ENCODE data around the gene MED16. TPM values are rescaled to one million over a fixed set of nuclear protein-coding genes. Genes with fewer than 3 reads are reported as not detected.

The MED16 gene
- total and polyA plus RNA-seq, 2 of the 13 experiments (the other 11 are each of a cell fraction or from before 2014, with no cell fraction given), result 13.3 to 14.8 TPM

- H3K4me3 ChIP-seq (replicated peaks in 1 of 3; ENCODE audit: insufficient read depth in 1 of 3, low read depth in 2 of 3, low read length in 3 of 3), result no peak overlapping the region
- H2AFZ ChIP-seq (ENCODE audit: low read length), result no peak overlapping the region
- no peaks in the 10 kb centered on the region for H3K27me3 ChIP-seq (ENCODE audit: control insufficient read depth in 1 of 2, insufficient read depth in 2 of 2, low read length in 2 of 2)
- H3K79me2 ChIP-seq (ENCODE audit: insufficient read depth, low read length), result peaks cover 13% of the 10 kb centered on the region
- CTCF ChIA-PET (ENCODE audit: low intra/inter-chr PET ratio, low total read pairs), result no interaction called here
- H3K9ac ChIP-seq (ENCODE audit: insufficient read depth, low read depth, low read length), result no peak overlapping the region
- WGBS (ENCODE audit: low lambda C conversion rate), result over 99% methylated on average over 7 of the region's 7 CpGs
- ATAC-seq (no peak), FAIRE-seq (no peak), DNase-seq (ENCODE audit: low spot score) (no peak)
- peaks cover 19% of the 10 kb centered on the region for H3K4me1 ChIP-seq (ENCODE audit: insufficient read depth, low read length)
- no peaks in the 10 kb centered on the region; the same call in 1 of the 2 replicates for H4K20me1 ChIP-seq (ENCODE audit: insufficient read depth, low read length)
- intact Hi-C loops (cut with micrococcal nuclease; ENCODE audit: unreplicated experiment) (no loop called here), in situ Hi-C loops (cut with HindIII; ENCODE audit: extremely low pct_ligation_motif_present, low pct_unique_long_range_greater_than_20kb) (no loop called here)
- BruUV-seq (replicated peaks), result no TSS peak
- no peak overlapping the region for H3K4me2 ChIP-seq (ENCODE audit: low read depth, low read length)
- POLR2A ChIA-PET, result no interaction called here
- H3K27ac ChIP-seq (ENCODE audit: extremely low read length, insufficient read depth, low read length), result no peak overlapping the region
- 0 out of 5 replicates have a peak, but pooled peaks cover 0 to 4% of the 10 kb centered on the region in 2 experiments for H3K36me3 ChIP-seq (replicated peaks in 1 of 2; ENCODE audit: control insufficient read depth in 1 of 2, insufficient read depth in 2 of 2, low read length in 2 of 2)
- no peaks in the 10 kb centered on the region for H3K9me3 ChIP-seq (ENCODE audit: low read length)
- TF ChIP-seq DDIT3 (CRISPR knock-in tag; IDR thresholded peaks at IDR 0.05) (no peak), SRSF9 (IDR thresholded peaks at IDR 0.05; ENCODE audit: borderline replicate concordance, insufficient read depth, low read depth, low read length, poor library complexity, severe bottlenecking) (no peak), PHF5A (CRISPR knock-in tag; IDR thresholded peaks at IDR 0.05; ENCODE audit: low read depth, unreplicated experiment) (no peak), TOPORS (CRISPR knock-in tag; IDR thresholded peaks at IDR 0.05) (no peak), SRSF4 (IDR thresholded peaks at IDR 0.05; ENCODE audit: low read depth, low read length, poor library complexity, severe bottlenecking) (no peak), SIX1 (CRISPR knock-in tag; IDR thresholded peaks at IDR 0.05; ENCODE audit: borderline replicate concordance) (no peak), ZNF562 (CRISPR knock-in tag; IDR thresholded peaks at IDR 0.05; ENCODE audit: borderline replicate concordance) (no peak), PLRG1 (conservative IDR thresholded peaks at IDR 0.05) (no peak), HNF4G (IDR thresholded peaks at IDR 0.05; ENCODE audit: borderline replicate concordance, low read depth, low read length) (no peak), HNF4G (CRISPR knock-in tag; IDR thresholded peaks at IDR 0.05; ENCODE audit: borderline replicate concordance, low read depth) (no peak), HNRNPL (IDR thresholded peaks at IDR 0.05; ENCODE audit: low read depth, low read length) (no peak), ZNF367 (CRISPR knock-in tag; IDR thresholded peaks at IDR 0.05; ENCODE audit: borderline replicate concordance) (no peak), EEA1 (CRISPR knock-in tag; IDR thresholded peaks at IDR 0.05; ENCODE audit: borderline replicate concordance) (no peak), KLF6 (CRISPR knock-in tag; IDR thresholded peaks at IDR 0.05) (no peak), ZKSCAN1 (IDR thresholded peaks at IDR 0.05; ENCODE audit: low read length) (no peak)
Observed at GRCh38 chr19:906480-906879, 13.5 kb upstream of the MED16 start.
